Left ventricle myocardium inferior (tissue), 1 donor: ENCODE data around the gene TUBB6. TPM values are rescaled to one million over a fixed set of nuclear protein-coding genes. Genes with fewer than 3 reads are reported as not detected.

ENCODE experiments used
- DNase-seq: peaks from one replicate; pipeline ENCODE4 v3.0.0-alpha.2; 2020
- H3K27ac ChIP-seq: fragments of 200-600 bp; replicated peaks from 2 replicates; pipeline ENCODE4 v1.8.0; 2021
- H3K27me3 ChIP-seq: fragments of 200-600 bp; 2 replicates; pipeline ENCODE4 v1.8.0; 2021; ENCODE audit warnings: low read depth
- H3K36me3 ChIP-seq: fragments of 200-600 bp; 2 replicates; pipeline ENCODE4 v1.8.0; 2021
- H3K4me1 ChIP-seq: fragments of 200-600 bp; 2 replicates; pipeline ENCODE4 v1.8.0; 2021
- H3K4me3 ChIP-seq: fragments of 200-600 bp; 2 replicates; pipeline ENCODE4 v1.8.0; 2021; ENCODE audit warnings: mild to moderate bottlenecking, moderate library complexity
- H3K9me3 ChIP-seq: fragments of 200-600 bp; replicated peaks from 2 replicates; pipeline ENCODE4 v1.8.0; 2021
- CTCF ChIP-seq: fragments of 200-600 bp; IDR thresholded peaks from 2 replicates; pipeline ENCODE4 v1.8.0; 2021; ENCODE audit warnings: antibody characterized with exemption, mild to moderate bottlenecking, borderline replicate concordance
- intact Hi-C: fragments of 100-400 bp; cut with micrococcal nuclease; formaldehyde crosslinking; loops from one replicate; pipeline ENCODE4 v1.11.0; 2022
- total RNA-seq: library from RNA; stranded (reverse); fragmentation: NEBNext Ultra II Directional; extraction: Animal tissue kit (Norgen Biotek cat#: 25700); gene quantifications from one replicate; pipeline ENCODE4 v1.2.1, GENCODE V29; 2021
- donor health status: DM: no; HTN: yes; CAD: no; lungs with severe emphysema.

Gene TUBB6
- total RNA-seq, 1 donor from 2014 or later: 81.5 TPM

GRCh38 chr18:12293831-12294230, 14.2 kb upstream of the TUBB6 start:
- no peak for DNase-seq
- H3K27ac ChIP-seq: no peak overlapping the region
- peaks cover 5% of the 10 kb centered on the region for H3K4me1 ChIP-seq
- H3K4me3 ChIP-seq: no peak overlapping the region
- no peak for TF ChIP-seq CTCF
- peaks cover 12% of the 10 kb centered on the region for H3K27me3 ChIP-seq
- intact Hi-C loops: no loop called here
- no peaks in the 10 kb centered on the region for H3K36me3 ChIP-seq
- H3K9me3 ChIP-seq: peaks cover 6% of the 10 kb centered on the region

- no peak overlapping the region for H3K4me3 ChIP-seq
- H3K9me3 ChIP-seq: peaks cover 6% of the 10 kb centered on the region
- no peaks in the 10 kb centered on the region for H3K36me3 ChIP-seq
- no peaks in the 10 kb centered on the region for H3K27me3 ChIP-seq
- no peaks in the 10 kb centered on the region for H3K4me1 ChIP-seq
- intact Hi-C loops: no loop called here
- no peak overlapping the region for H3K27ac ChIP-seq
- no peak for TF ChIP-seq CTCF
- DNase-seq: no peak
Measured at GRCh38 chr18:12295389-12296086, 12.5 kb upstream of the TUBB6 start.

- H3K4me3 ChIP-seq: no peak overlapping the region
- no peak for DNase-seq
- intact Hi-C loops: no loop called here
- no peak for TF ChIP-seq CTCF
- H3K9me3 ChIP-seq: peaks cover 6% of the 10 kb centered on the region
- no peaks in the 10 kb centered on the region for H3K36me3 ChIP-seq
- H3K4me1 ChIP-seq: no peaks in the 10 kb centered on the region
- no peak overlapping the region for H3K27ac ChIP-seq
- no peaks in the 10 kb centered on the region for H3K27me3 ChIP-seq
Measured at GRCh38 chr18:12296087-12296403, 12.0 kb upstream of the TUBB6 start.

- DNase-seq: no peak
- intact Hi-C loops: no loop called here
- TF ChIP-seq CTCF: no peak
- Histone ChIP-seq H3K9me3 (peaks cover 6% of the 10 kb centered on the region), H3K36me3 (no peaks in the 10 kb centered on the region), H3K4me3 (no peak overlapping the region), H3K27ac (no peak overlapping the region), H3K27me3 (no peaks in the 10 kb centered on the region), H3K4me1 (no peaks in the 10 kb centered on the region)
Measured at GRCh38 chr18:12296457-12296856, 11.6 kb upstream of the TUBB6 start.

- peaks cover 6% of the 10 kb centered on the region for H3K9me3 ChIP-seq
- H3K27me3 ChIP-seq: no peaks in the 10 kb centered on the region
- no peaks in the 10 kb centered on the region for H3K4me1 ChIP-seq
- DNase-seq: no peak
- no peak for TF ChIP-seq CTCF
- no peaks in the 10 kb centered on the region for H3K36me3 ChIP-seq
- intact Hi-C loops: no loop called here
- H3K27ac ChIP-seq: no peak overlapping the region
- H3K4me3 ChIP-seq: no peak overlapping the region
Measured at GRCh38 chr18:12299862-12300261, 8.2 kb upstream of the TUBB6 start.
